Measurements from ENCODE around the gene CFHR4. TPM values are rescaled to one million over a fixed set of nuclear protein-coding genes. Genes with fewer than 3 reads are reported as not detected.
"Not testable (repeated sequence)": the region's sequence is repeated elsewhere in the genome, so short reads cannot be mapped to it uniquely, and the experiment has no call there.

Gene CFHR4
- 0.87 TPM for total RNA-seq (ENCODE audit: unreplicated experiment)
- long read RNA-seq, result 0 reads

- Mint-ChIP-seq H3K27me3 (ENCODE audit: unreplicated experiment) (no peaks in the 10 kb centered on the region), H3K9me3 (ENCODE audit: unreplicated experiment) (no peaks in the 10 kb centered on the region), H3K27ac (ENCODE audit: unreplicated experiment) (no peak within 1 kb of the TSS), H3K4me3 (ENCODE audit: unreplicated experiment) (no peak within 1 kb of the TSS), H3K4me1 (ENCODE audit: unreplicated experiment) (no peaks in the 10 kb centered on the region), H3K36me3 (ENCODE audit: low read depth, unreplicated experiment) (no peaks in the 10 kb centered on the region)
- TF ChIP-seq CTCF (IDR thresholded peaks at IDR 0.05; ENCODE audit: unreplicated experiment), result no peak
- no peak for DNase-seq (ENCODE audit: low spot score)
Observed at GRCh38 chr1:196887515-196888239, at the start of gene CFHR4. CFHR4 (plus strand) TSS chr1:196888052; CDS start chr1:196888151, 99 bp downstream.

- H3K4me1 Mint-ChIP-seq (ENCODE audit: unreplicated experiment); DNase-seq (ENCODE audit: low spot score); H3K36me3 Mint-ChIP-seq (ENCODE audit: low read depth, unreplicated experiment); H3K27ac Mint-ChIP-seq (ENCODE audit: unreplicated experiment); H3K9me3 Mint-ChIP-seq (ENCODE audit: unreplicated experiment); H3K4me3 Mint-ChIP-seq (ENCODE audit: unreplicated experiment); H3K27me3 Mint-ChIP-seq (ENCODE audit: unreplicated experiment): not testable (repeated sequence)
Observed at GRCh38 chr1:196849613-196850492, 38.0 kb upstream of the CFHR4 start.

- Mint-ChIP-seq H3K4me1 (ENCODE audit: unreplicated experiment) (no peaks in the 10 kb centered on the region), H3K9me3 (ENCODE audit: unreplicated experiment) (no peaks in the 10 kb centered on the region), H3K27me3 (ENCODE audit: unreplicated experiment) (no peaks in the 10 kb centered on the region), H3K36me3 (ENCODE audit: low read depth, unreplicated experiment) (no peaks in the 10 kb centered on the region), H3K27ac (ENCODE audit: unreplicated experiment) (no peak overlapping the region), H3K4me3 (ENCODE audit: unreplicated experiment) (no peak overlapping the region)
- no peak for DNase-seq (ENCODE audit: low spot score)
- no peak for TF ChIP-seq CTCF (IDR thresholded peaks at IDR 0.05; ENCODE audit: unreplicated experiment)
Observed at GRCh38 chr1:196856053-196856452, 31.8 kb upstream of the CFHR4 start.

GRCh38 chr1:196857188-196857587 is 30.7 kb upstream of the CFHR4 start:
- Mint-ChIP-seq H3K4me1 (ENCODE audit: unreplicated experiment) (no peaks in the 10 kb centered on the region), H3K36me3 (ENCODE audit: low read depth, unreplicated experiment) (no peaks in the 10 kb centered on the region), H3K27ac (ENCODE audit: unreplicated experiment) (no peak overlapping the region), H3K4me3 (ENCODE audit: unreplicated experiment) (no peak overlapping the region), H3K9me3 (ENCODE audit: unreplicated experiment) (no peaks in the 10 kb centered on the region), H3K27me3 (ENCODE audit: unreplicated experiment) (no peaks in the 10 kb centered on the region)
- TF ChIP-seq CTCF (IDR thresholded peaks at IDR 0.05; ENCODE audit: unreplicated experiment), result no peak
- DNase-seq (ENCODE audit: low spot score), result no peak

GRCh38 chr1:196858811-196859210 is 29.0 kb upstream of the CFHR4 start:
- Mint-ChIP-seq H3K27me3 (ENCODE audit: unreplicated experiment) (no peaks in the 10 kb centered on the region), H3K27ac (ENCODE audit: unreplicated experiment) (no peak overlapping the region), H3K36me3 (ENCODE audit: low read depth, unreplicated experiment) (no peaks in the 10 kb centered on the region), H3K4me3 (ENCODE audit: unreplicated experiment) (no peak overlapping the region), H3K9me3 (ENCODE audit: unreplicated experiment) (no peaks in the 10 kb centered on the region), H3K4me1 (ENCODE audit: unreplicated experiment) (no peaks in the 10 kb centered on the region)
- TF ChIP-seq CTCF (IDR thresholded peaks at IDR 0.05; ENCODE audit: unreplicated experiment), result no peak
- no peak for DNase-seq (ENCODE audit: low spot score)

Data from endothelial cell (in vitro differentiated cells).